Embryonic facial prominence (tissue), 1 donor: ENCODE results near the gene MCF2L2.

Source experiments
- DNase-seq: peaks from one replicate; pipeline ENCODE4 v3.0.0-alpha.2; 2016; ENCODE audit errors: extremely low spot score

The MCF2L2 gene

DNA sequence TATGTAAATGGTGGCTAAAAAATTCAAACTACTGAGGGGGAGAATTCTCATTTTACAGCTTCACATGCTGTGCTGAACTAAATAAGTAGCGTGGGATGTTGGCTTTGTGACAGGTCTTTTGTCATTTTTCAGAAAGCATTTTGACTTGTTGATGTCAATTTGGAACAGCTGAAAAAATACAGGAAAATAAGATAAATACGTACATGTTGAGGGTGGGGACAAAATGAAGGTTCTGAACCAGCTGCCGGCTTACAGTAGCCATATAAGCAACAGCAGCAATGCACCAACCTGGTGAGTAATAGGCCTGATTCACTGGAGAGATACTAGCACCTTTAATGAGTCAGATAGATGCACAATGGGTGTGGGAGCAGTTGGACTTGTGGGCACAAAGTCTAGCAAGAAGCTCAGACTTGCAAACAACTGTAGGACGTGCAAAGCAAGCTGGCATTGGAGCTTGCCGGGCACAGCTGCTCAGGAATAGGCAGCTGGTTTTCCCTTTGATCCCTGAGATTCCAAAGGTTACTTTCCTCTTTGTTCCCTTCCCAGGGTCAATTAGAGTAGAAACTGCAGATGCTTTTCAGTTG is 162.5 kb downstream of the MCF2L2 start:
- no peak for DNase-seq

GRCh38 chr3:183265157-183265642 is 163.2 kb downstream of the MCF2L2 start:
- no peak for DNase-seq

DNA sequence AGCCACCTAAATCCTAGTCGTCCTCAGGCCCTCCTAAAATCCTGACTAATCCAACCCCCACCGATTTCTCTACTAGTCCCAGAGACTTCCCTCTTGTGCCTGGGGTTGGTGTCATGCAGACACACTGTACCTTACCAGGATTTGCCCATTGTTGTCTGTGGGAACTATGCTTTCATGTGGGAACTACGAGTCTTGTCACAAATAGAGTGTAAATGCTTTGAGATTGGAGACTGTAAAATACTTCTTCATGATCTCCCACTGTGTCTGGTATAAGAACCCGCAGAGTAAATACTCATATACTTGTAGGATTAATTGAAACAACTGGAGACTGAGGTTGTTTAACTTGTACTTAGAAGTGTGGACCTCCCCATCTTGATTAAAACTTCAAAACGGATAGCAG is 164.2 kb downstream of the MCF2L2 start:
- no peak for DNase-seq

DNA sequence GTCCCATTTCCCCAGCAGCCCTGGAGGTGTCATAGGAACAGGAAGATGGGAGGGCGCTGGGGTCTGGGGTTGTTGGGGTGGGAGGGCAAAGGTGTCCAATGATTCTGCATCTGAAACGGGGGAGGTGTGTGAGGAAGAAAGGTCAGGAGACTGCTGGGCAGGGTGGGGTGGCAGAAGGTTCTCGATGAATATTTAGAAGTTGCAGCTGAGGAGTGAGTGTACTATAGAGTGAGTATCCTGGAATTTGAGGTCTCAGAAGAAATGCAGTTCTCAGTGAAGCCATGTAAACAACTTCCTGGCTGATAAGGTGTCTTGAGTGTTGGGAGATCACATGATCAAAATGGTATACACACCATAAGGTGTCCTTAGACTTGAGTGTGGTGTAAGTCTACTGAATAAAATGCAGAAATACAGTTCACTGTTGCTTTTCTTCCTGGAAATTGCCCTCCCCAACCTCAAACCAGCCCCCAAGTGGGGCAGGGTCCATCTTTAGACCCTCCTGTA is 165.5 kb downstream of the MCF2L2 start:
- no peak for DNase-seq

- DNase-seq: no peak
Measured at GRCh38 chr3:183261151-183261724, 167.2 kb downstream of the MCF2L2 start.

- DNase-seq: no peak
Measured at GRCh38 chr3:183260167-183260904, 168.1 kb downstream of the MCF2L2 start.

GRCh38 chr3:183259621-183260020 is 168.8 kb downstream of the MCF2L2 start:
- DNase-seq: no peak

DNA sequence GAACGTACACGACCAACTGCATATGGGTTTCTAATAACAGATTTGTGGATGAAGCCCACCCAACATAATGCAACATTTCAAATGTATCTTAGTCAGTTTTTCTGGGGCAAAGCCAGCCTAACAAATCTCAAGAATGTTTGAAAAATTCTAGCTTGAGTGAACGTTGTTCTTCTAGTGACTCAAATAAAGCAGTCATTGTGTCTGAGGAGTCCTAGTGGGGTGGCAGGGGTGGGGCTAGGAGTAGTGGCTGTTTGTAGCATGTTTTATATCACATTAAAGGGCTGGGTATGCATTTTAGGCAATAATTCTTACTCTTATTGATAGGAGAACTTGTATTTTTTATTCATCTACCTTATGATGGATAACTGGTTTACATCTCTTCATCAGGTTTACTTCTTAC is 169.3 kb downstream of the MCF2L2 start:
- DNase-seq: no peak

DNA sequence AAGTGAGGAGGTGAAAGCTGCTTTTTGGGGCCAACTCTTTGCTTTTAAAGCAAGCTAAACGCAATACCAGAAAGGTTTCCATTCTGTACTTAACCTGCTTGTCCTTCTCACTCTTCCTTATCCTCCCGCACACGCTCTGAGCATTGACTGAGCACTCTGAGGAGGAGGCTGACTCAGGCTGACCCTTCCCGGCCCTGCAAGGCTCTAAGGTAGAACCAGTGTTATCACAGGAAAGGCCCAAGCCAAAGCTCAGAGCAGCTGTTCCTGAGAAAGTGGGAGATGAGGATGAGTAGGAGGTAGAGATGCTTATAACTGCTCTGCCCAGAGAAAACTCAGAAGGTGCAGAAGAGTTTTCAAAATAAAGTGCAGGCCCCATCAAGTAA is 173.1 kb downstream of the MCF2L2 start:
- DNase-seq: no peak

- DNase-seq: no peak
Measured at GRCh38 chr3:183254487-183255347, 173.7 kb downstream of the MCF2L2 start.

- no peak for DNase-seq
Measured at GRCh38 chr3:183253528-183254486, 174.6 kb downstream of the MCF2L2 start.

GRCh38 chr3:183252973-183253527 is 175.4 kb downstream of the MCF2L2 start, which contains the start of gene B3GNT5:
Gene B3GNT5, plus strand, starts transcription at chr3:183253253. Its CDS starts 16,546 bp downstream, at chr3:183269799.
- no peak for DNase-seq

GRCh38 chr3:183252118-183252782 is 176.2 kb downstream of the MCF2L2 start:
- no peak for DNase-seq

DNA sequence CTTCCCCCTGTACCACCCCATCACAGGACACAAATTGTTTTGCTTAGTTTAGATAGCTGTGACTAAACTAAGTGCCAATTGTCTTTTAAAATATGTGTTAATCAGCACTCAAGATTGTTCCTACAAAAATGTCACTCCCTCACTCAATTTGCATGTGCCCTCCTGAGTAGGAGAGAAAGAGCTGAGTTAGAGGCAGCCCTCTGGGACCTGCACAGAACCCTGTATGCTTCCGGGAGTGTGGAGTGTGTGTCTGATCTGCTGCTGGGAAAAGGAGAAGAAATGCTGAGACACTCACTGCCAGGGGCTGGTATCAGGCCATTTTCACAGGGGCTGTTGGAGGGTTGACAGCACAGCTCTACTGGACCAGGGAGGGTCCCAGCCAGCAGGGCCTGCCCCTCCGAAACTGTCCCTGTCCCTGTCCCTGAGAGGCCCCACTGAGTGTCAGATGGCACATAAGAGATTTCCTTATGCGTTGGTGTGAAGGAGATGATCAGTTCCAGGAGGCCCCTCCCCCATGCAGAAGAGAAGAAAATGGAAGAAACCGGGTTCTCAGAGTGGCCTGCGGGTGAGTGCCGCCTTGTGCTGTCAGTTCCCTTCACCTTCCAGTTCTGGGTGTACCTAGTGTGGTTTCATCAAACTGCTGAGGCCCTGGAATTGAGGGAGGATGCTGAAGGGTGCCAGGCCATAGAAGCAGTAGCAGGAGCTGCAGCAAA is 179.3 kb downstream of the MCF2L2 start:
- no peak for DNase-seq

DNA sequence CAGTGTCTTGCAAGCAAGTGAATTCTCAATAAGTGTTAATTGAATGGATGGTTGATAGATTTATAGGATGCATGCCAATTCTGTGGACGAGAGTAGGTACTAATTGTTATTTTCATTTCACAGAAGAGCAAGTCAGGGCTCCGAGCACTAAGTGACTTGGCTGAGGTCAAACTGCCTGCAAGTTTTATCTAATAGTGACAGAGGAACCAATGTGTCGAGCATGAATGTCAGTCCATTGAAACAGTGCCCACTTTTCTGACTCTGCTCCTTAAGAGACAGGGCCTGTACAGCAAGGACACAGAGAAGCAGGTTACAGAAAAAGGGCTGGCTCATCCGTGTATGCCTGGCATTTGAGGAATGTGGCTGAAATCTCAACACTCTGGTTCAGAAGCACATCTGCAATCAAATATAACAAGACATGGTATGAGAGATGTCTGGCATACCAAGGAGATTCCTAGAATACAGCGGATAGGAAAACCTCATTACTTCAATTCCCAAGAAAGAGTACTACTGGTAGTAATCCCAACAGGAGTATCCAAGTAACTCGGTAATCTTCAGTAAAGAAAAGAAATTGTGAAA is 181.3 kb downstream of the MCF2L2 start:
- no peak for DNase-seq

DNA sequence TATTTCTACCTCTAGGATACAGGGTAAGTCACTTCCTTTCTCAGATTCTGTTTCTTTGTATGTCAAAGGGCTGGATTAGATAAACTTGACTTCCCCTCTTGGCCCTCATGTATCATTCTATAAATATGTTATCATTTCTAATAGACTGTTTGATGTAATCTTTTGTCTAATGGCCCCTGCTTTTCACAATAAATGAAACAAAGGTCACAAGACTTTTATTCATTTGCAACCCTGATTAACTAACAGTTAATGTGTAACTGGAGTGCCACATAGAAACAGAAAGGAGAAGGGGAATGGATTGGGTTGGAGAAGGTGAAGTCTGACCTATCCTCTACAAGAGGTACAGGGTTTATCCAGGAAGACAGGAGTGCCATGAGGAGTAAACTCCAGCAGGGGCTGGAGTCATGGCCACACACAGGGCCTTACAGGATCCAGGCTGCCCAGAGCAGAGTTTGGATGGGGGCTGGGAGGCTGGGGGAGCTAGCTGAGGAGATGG is 183.4 kb downstream of the MCF2L2 start:
- no peak for DNase-seq

- DNase-seq: no peak
Measured at GRCh38 chr3:183244219-183244618, 184.2 kb downstream of the MCF2L2 start.

- DNase-seq: no peak
Measured at GRCh38 chr3:183242431-183242830, 186.0 kb downstream of the MCF2L2 start.

DNA sequence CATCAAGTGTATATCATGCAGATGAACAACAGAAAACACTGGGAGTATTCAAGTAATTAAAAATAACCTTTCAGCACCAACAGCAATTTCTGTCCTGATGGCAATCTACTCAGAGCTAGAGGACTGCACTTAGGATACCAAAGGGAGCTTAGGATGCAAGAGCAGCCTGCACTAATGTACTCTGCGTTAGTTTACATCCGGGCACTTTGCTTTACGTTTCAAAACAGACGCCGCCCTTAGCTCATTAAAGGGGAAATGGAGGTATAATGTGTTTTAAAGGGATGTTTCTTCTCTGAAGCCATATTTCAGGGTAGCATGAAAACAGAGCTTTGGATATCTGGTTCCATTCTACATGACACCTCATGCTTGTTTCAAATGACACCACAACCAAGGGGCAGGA is 189.4 kb downstream of the MCF2L2 start:
- DNase-seq: no peak
